H9 (cell line): ENCODE data around the gene LAMTOR5. TPM values are rescaled to one million over a fixed set of nuclear protein-coding genes. Genes with fewer than 3 reads are reported as not detected.

Source experiments
- DNase-seq: peaks from one replicate; pipeline ENCODE4 v3.0.0-alpha.2; 2017
- H2AFZ ChIP-seq: one replicate; pipeline ENCODE4 v1.6.1; 2013; ENCODE audit warnings: mild to moderate bottlenecking, low read length, control low read depth, moderate library complexity
- H2AK5ac ChIP-seq: 2 replicates; pipeline ENCODE4 v1.6.1; 2013; ENCODE audit warnings: low read length, control low read depth, mixed read lengths; ENCODE audit not compliant: insufficient read length
- H2BK120ac ChIP-seq: one replicate; pipeline ENCODE4 v1.6.1; 2013; ENCODE audit warnings: low read depth, mild to moderate bottlenecking, low read length, control low read depth, inconsistent platforms; ENCODE audit not compliant: poor library complexity, severe bottlenecking
- H2BK12ac ChIP-seq: 2 replicates; pipeline ENCODE4 v1.6.1; 2013; ENCODE audit warnings: low read length, control low read depth, mixed read lengths, low read depth; ENCODE audit not compliant: insufficient read length
- H2BK15ac ChIP-seq: 2 replicates; pipeline ENCODE4 v1.6.1; 2013; ENCODE audit warnings: low read depth, low read length, control low read depth
- H2BK20ac ChIP-seq: one replicate; pipeline ENCODE4 v1.6.1; 2013; ENCODE audit warnings: low read depth, mild to moderate bottlenecking, low read length, control low read depth, inconsistent platforms; ENCODE audit not compliant: poor library complexity, severe bottlenecking
- H2BK5ac ChIP-seq: 2 replicates; pipeline ENCODE4 v1.6.1; 2013; ENCODE audit warnings: low read length, control low read depth, mixed read lengths; ENCODE audit not compliant: insufficient read length
- H3K14ac ChIP-seq: 2 replicates; pipeline ENCODE4 v1.6.1; 2013; ENCODE audit warnings: low read length, control low read depth; ENCODE audit not compliant: insufficient read depth
- H3K18ac ChIP-seq: 2 replicates; pipeline ENCODE4 v1.6.1; 2013; ENCODE audit warnings: low read depth, mild to moderate bottlenecking, mixed read lengths, low read length, control low read depth; ENCODE audit not compliant: insufficient read length
- H3K23ac ChIP-seq: 2 replicates; pipeline ENCODE4 v1.6.1; 2013; ENCODE audit warnings: low read length, control low read depth, mixed read lengths, low read depth; ENCODE audit not compliant: insufficient read length
- H3K23me2 ChIP-seq: 2 replicates; pipeline ENCODE4 v1.6.1; 2013; ENCODE audit warnings: low read depth, mild to moderate bottlenecking, mixed read lengths, low read length, control low read depth; ENCODE audit not compliant: insufficient read length, poor library complexity, severe bottlenecking
- H3K27ac ChIP-seq: 2 replicates; pipeline ENCODE4 v1.5.1; 2013; ENCODE audit warnings: low read length, control low read depth, mixed read lengths, low read depth; ENCODE audit not compliant: insufficient read length
- H3K27me3 ChIP-seq: 2 replicates; pipeline ENCODE4 v1.6.1; 2013; ENCODE audit warnings: low read length, control low read depth, inconsistent platforms; ENCODE audit not compliant: insufficient read depth
- H3K4ac ChIP-seq: 2 replicates; pipeline ENCODE4 v1.6.1; 2013; ENCODE audit warnings: low read depth, mild to moderate bottlenecking, control low read depth, inconsistent platforms, low read length, moderate library complexity
- H3K4me1 ChIP-seq: 2 replicates; pipeline ENCODE4 v1.6.1; 2013; ENCODE audit warnings: low read length, control low read depth, inconsistent platforms; ENCODE audit not compliant: insufficient read depth
- H3K4me2 ChIP-seq: 2 replicates; pipeline ENCODE4 v1.6.1; 2013; ENCODE audit warnings: low read length, control low read depth, mixed read lengths; ENCODE audit not compliant: insufficient read length, insufficient read depth
- H3K56ac ChIP-seq: 2 replicates; pipeline ENCODE4 v1.6.1; 2013; ENCODE audit warnings: low read depth, mild to moderate bottlenecking, mixed read lengths, low read length, control low read depth; ENCODE audit not compliant: insufficient read length
- H3K79me1 ChIP-seq: 2 replicates; pipeline ENCODE4 v1.6.1; 2013; ENCODE audit warnings: low read depth, mild to moderate bottlenecking, moderate library complexity, low read length, control low read depth, inconsistent platforms; ENCODE audit not compliant: insufficient read depth, poor library complexity, severe bottlenecking
- H3K79me2 ChIP-seq: 2 replicates; pipeline ENCODE4 v1.6.1; 2013; ENCODE audit warnings: low read length, control low read depth, inconsistent platforms; ENCODE audit not compliant: insufficient read depth
- H3K9ac ChIP-seq: 2 replicates; pipeline ENCODE4 v1.6.1; 2013; ENCODE audit warnings: low read length, control low read depth, mixed read lengths; ENCODE audit not compliant: insufficient read length; ENCODE audit errors: extremely low read depth
- H3K9me3 ChIP-seq: one replicate; pipeline ENCODE4 v1.6.1; 2013; ENCODE audit warnings: low read depth, low read length, inconsistent platforms; ENCODE audit not compliant: control insufficient read depth
- H3T11ph ChIP-seq: one replicate; pipeline ENCODE4 v1.6.1; 2013; ENCODE audit warnings: mild to moderate bottlenecking, low read length, control low read depth, inconsistent platforms
- H4K20me1 ChIP-seq: one replicate; pipeline ENCODE4 v1.6.1; 2013; ENCODE audit not compliant: control insufficient read depth, insufficient read length, insufficient read depth
- H4K5ac ChIP-seq: 2 replicates; pipeline ENCODE4 v1.6.1; 2013; ENCODE audit warnings: low read depth, mild to moderate bottlenecking, mixed read lengths, low read length, control low read depth; ENCODE audit not compliant: insufficient read length
- H4K8ac ChIP-seq: replicated peaks from 2 replicates; pipeline ENCODE4 v1.6.1; 2013; ENCODE audit warnings: low read length, control low read depth, mixed read lengths, low read depth; ENCODE audit not compliant: insufficient read length
- H4K91ac ChIP-seq: 2 replicates; pipeline ENCODE4 v1.6.1; 2013; ENCODE audit warnings: low read depth, mild to moderate bottlenecking, moderate library complexity, mixed read lengths, low read length, control low read depth; ENCODE audit not compliant: insufficient read length
- H3K27ac Mint-ChIP-seq, 3 experiments: 2 replicates in 2 of 3; 3 replicates in 1 of 3; pipeline ENCODE4 v1.8.0; 2020 to 2021; ENCODE audit warnings: mixed read lengths in 3 of 3, mild to moderate bottlenecking in 1 of 3, moderate library complexity in 1 of 3
- H3K27me3 Mint-ChIP-seq: 2 replicates; pipeline ENCODE4 v1.8.0; 2021; ENCODE audit warnings: low read depth, mild to moderate bottlenecking, moderate library complexity, mixed read lengths
- H3K36me3 Mint-ChIP-seq, 3 experiments: 2 replicates in 2 of 3; 3 replicates in 1 of 3; pipeline ENCODE4 v1.8.0; 2020 to 2021; ENCODE audit warnings: low read depth in 3 of 3, mixed read lengths in 3 of 3; ENCODE audit not compliant: insufficient read depth in 1 of 3
- H3K4me1 Mint-ChIP-seq, 2 experiments: 2 replicates each; pipeline ENCODE4 v1.8.0; 2020; ENCODE audit warnings: mixed read lengths in 2 of 2
- H3K4me3 Mint-ChIP-seq, 2 experiments: 2 replicates in 1 of 2; 3 replicates in 1 of 2; pipeline ENCODE4 v1.8.0; 2020 to 2021; ENCODE audit warnings: mild to moderate bottlenecking in 2 of 2, mixed read lengths in 2 of 2, moderate library complexity in 1 of 2
- H3K9me3 Mint-ChIP-seq, 2 experiments: 2 replicates in 1 of 2; 3 replicates in 1 of 2; pipeline ENCODE4 v1.8.0; 2020; ENCODE audit warnings: mild to moderate bottlenecking in 2 of 2, mixed read lengths in 2 of 2, moderate library complexity in 1 of 2
- WGBS: extraction: QIAGEN DNeasy Blood & Tissue Kit; methylation state at CpG from one replicate; pipeline ENCODE4 v1.1.7; 2013; ENCODE audit warnings: missing lambda C conversion rate, low lambda C conversion rate, mixed read lengths; ENCODE audit not compliant: insufficient read length; ENCODE audit errors: extremely low coverage; 5-methylcytosine and 5-hydroxymethylcytosine counted together
- total RNA-seq: library from RNA; stranded (reverse); gene quantifications from 2 replicates; pipeline ENCODE4 v1.2.1, GENCODE V29; 2021
- TF ChIP-seq, protein P1 (sequence below): fragments of 200-600 bp; sonication (generic); conservative IDR thresholded peaks from 3 replicates; pipeline ENCODE4 v1.8.0; 2021; ENCODE audit warnings: antibody characterized with exemption, mild to moderate bottlenecking

The LAMTOR5 gene
- total RNA-seq, 1 experiment from 2014 or later, result 108 TPM

DNA sequence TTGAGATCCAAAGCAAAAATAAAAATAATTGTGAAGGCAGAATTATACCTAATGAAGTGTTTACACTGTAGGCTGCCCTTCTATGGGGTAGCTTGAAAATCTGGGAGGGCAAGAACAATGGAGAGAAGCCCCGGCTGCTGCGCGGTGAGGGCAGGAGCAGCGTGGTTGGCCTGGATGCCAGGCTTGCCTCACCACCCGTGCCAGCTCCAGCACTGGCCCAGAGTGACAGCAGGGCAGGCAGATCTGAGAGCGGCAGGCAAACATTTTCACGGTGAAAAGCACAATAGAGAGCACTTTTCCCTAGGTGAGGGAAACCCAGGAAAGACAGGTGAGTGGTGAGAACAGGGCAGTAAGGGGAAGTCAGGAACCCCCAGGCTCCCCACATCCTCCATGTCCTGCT lies 44.8 kb upstream of the LAMTOR5 start:
- Mint-ChIP-seq H3K4me1 (peaks cover 20 to 23% of the 10 kb centered on the region in 2 experiments), H3K27ac (no peak overlapping the region), H3K36me3 (no peaks in the 10 kb centered on the region), H3K27me3 (peaks cover 13% of the 10 kb centered on the region), H3K4me3 (no peak overlapping the region), H3K9me3 (no peaks in the 10 kb centered on the region)
- WGBS, result no CpG with 5 or more reads among the region's 7 CpGs
- Histone ChIP-seq H2AK5ac (no peak overlapping the region), H2BK12ac (no peak overlapping the region), H2AFZ (no peak overlapping the region), H3K23me2 (no peaks in the 10 kb centered on the region), H2BK120ac (no peak overlapping the region), H3K4me1 (peaks cover 2% of the 10 kb centered on the region; the same call in 1 of the 2 replicates), H4K20me1 (no peaks in the 10 kb centered on the region), H3K79me1 (no peaks in the 10 kb centered on the region), H4K5ac (no peak overlapping the region), H3K14ac (no peak overlapping the region), H3K79me2 (no peaks in the 10 kb centered on the region), H3K56ac (no peak overlapping the region), H3K18ac (no peak overlapping the region), H3K27me3 (no peaks in the 10 kb centered on the region), H4K8ac (no peak overlapping the region), H2BK20ac (no peak overlapping the region), H4K91ac (no peak overlapping the region), H2BK5ac (no peak overlapping the region), H3K9ac (no peak overlapping the region), H3K4ac (no peak overlapping the region), H3K9me3 (no peaks in the 10 kb centered on the region), H3K23ac (no peak overlapping the region), H3T11ph (no peak overlapping the region), H3K27ac (no peak overlapping the region), H2BK15ac (no peak overlapping the region), H3K4me2 (no peak overlapping the region)
- no peak for DNase-seq
- TF ChIP-seq, protein P1, sequence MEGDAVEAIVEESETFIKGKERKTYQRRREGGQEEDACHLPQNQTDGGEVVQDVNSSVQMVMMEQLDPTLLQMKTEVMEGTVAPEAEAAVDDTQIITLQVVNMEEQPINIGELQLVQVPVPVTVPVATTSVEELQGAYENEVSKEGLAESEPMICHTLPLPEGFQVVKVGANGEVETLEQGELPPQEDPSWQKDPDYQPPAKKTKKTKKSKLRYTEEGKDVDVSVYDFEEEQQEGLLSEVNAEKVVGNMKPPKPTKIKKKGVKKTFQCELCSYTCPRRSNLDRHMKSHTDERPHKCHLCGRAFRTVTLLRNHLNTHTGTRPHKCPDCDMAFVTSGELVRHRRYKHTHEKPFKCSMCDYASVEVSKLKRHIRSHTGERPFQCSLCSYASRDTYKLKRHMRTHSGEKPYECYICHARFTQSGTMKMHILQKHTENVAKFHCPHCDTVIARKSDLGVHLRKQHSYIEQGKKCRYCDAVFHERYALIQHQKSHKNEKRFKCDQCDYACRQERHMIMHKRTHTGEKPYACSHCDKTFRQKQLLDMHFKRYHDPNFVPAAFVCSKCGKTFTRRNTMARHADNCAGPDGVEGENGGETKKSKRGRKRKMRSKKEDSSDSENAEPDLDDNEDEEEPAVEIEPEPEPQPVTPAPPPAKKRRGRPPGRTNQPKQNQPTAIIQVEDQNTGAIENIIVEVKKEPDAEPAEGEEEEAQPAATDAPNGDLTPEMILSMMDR, result no peak
